Activated naive CD4-positive, alpha-beta T cell treated with anti-CD3 and anti-CD28 coated beads, Interleukin-2, amount 50 U/mL, for 16 hours (primary cell): ENCODE measurements around the gene KLHDC7A.

Experiments used
- DNase-seq: peaks from one replicate; pipeline ENCODE4 v3.0.0-alpha.2; 2020

Gene KLHDC7A

GRCh38 chr1:18511149-18511873 lies 30.6 kb downstream of the KLHDC7A start:
- no peak for DNase-seq

GRCh38 chr1:18511874-18512150 lies 31.1 kb downstream of the KLHDC7A start:
- no peak for DNase-seq

- no peak for DNase-seq
These were observed 32.2 kb downstream of the KLHDC7A start for GRCh38 chr1:18512883-18513282.

GRCh38 chr1:18513995-18514394 lies 33.3 kb downstream of the KLHDC7A start:
- DNase-seq, result no peak

GRCh38 chr1:18515120-18515667 lies 34.5 kb downstream of the KLHDC7A start:
- DNase-seq, result no peak

GRCh38 chr1:18516473-18516872 lies 35.7 kb downstream of the KLHDC7A start:
- DNase-seq, result no peak

GRCh38 chr1:18526436-18527275 lies 45.9 kb downstream of the KLHDC7A start:
- no peak for DNase-seq

- no peak for DNase-seq
These were observed 46.8 kb downstream of the KLHDC7A start for GRCh38 chr1:18527514-18527913.

- no peak for DNase-seq
These were observed 47.2 kb downstream of the KLHDC7A start for GRCh38 chr1:18527921-18528320.

GRCh38 chr1:18528616-18529015 lies 47.9 kb downstream of the KLHDC7A start:
- no peak for DNase-seq

- no peak for DNase-seq
These were observed 49.0 kb downstream of the KLHDC7A start for GRCh38 chr1:18529714-18530113.

GRCh38 chr1:18530587-18531502 lies 50.1 kb downstream of the KLHDC7A start:
- DNase-seq, result no peak

GRCh38 chr1:18531503-18531845 lies 50.7 kb downstream of the KLHDC7A start:
- DNase-seq, result no peak

GRCh38 chr1:18532390-18533170 lies 51.9 kb downstream of the KLHDC7A start:
- no peak for DNase-seq

GRCh38 chr1:18533259-18533658 lies 52.5 kb downstream of the KLHDC7A start:
- DNase-seq, result no peak

- no peak for DNase-seq
These were observed 54.1 kb downstream of the KLHDC7A start for GRCh38 chr1:18534810-18535205.
